ENCODE data around the gene BNIP3.

DNA sequence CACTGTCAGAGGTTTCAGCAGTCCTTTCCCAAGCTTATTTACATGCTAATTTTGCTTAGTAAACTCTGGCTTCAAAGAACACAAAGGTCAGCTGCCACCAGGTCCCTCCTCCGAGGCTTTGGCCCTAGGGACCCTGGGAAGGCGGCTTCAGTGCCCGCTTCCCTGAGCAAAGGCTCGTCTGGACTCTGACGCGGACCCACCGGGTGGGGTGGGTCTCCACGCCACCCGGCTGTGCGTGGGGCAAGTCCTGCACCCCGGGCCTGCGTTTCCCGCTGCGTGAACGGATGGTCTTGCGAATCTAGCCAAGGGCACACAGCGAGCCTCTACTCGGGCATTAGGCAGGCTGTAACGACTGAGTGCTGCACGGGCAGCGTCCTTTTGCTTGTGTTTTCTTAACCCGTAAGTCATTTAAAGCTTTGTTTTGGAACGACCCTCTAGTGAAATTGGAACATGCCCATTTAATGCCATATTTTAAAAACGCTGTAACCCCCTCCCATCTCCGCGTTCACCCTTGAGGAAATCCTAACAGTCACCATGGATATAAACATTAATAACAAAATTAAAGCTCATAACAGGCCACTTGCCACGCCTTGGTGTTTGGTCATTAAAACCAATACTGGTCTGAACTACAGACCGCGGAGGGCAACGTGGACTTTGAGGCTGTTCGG is 828 bp downstream of the BNIP3 start:
- TF ChIP-seq, protein P1, sequence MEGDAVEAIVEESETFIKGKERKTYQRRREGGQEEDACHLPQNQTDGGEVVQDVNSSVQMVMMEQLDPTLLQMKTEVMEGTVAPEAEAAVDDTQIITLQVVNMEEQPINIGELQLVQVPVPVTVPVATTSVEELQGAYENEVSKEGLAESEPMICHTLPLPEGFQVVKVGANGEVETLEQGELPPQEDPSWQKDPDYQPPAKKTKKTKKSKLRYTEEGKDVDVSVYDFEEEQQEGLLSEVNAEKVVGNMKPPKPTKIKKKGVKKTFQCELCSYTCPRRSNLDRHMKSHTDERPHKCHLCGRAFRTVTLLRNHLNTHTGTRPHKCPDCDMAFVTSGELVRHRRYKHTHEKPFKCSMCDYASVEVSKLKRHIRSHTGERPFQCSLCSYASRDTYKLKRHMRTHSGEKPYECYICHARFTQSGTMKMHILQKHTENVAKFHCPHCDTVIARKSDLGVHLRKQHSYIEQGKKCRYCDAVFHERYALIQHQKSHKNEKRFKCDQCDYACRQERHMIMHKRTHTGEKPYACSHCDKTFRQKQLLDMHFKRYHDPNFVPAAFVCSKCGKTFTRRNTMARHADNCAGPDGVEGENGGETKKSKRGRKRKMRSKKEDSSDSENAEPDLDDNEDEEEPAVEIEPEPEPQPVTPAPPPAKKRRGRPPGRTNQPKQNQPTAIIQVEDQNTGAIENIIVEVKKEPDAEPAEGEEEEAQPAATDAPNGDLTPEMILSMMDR (IDR thresholded peaks at IDR 0.05), result no peak
- no peak for TF ChIP-seq ZFX (IDR thresholded peaks at IDR 0.05; ENCODE audit: borderline replicate concordance)
